Measurements from ENCODE around the gene CEP70. TPM values are rescaled to one million over a fixed set of nuclear protein-coding genes. Genes with fewer than 3 reads are reported as not detected.

CEP70 gene
- total RNA-seq, 1 experiment from 2014 or later, result 64.5 TPM

DNA sequence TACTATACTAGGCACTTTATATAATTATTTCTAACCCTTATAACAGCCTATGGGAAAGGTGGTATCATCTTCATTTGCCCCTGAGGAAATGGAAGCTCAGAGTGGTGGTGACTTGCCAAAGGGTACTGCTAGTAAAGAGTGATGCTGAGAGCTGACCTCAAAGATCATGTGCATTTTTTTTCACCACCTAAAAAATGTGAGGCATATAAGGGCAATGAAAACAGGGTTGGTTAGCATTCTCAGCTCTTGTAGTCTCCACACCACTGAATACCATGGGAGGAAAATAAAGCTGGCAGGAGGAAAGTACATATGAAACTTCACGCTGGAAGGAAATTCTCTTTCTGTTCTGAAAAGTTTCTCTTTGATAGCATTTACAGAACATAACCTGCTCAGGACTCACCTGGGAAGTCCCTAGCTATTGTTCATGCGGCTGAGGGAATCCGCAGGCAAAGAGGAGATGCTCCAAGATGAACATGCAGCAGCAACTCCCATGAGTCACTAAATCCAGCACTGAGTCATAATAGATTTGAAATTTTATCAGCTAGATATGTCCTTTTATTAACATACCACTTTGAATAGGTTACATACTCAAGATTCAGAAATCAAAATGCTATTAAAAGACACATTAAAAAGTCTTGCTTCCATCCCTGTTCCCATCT is 31.8 kb upstream of the CEP70 start:
- DNase-seq (ENCODE audit: low read depth, low spot score), result no peak
- no TSS peak for BruUV-seq (replicated peaks)
- H3K4me3 ChIP-seq (ENCODE audit: low read depth in 2 of 2, low read length in 2 of 2), result no peak overlapping the region
- intact Hi-C loops (cut with micrococcal nuclease; ENCODE audit: unreplicated experiment), result no loop called here
- ChIA-PET POLR2A (interaction anchor here (0.5 to 0.6 kb wide), 2 partner anchors 18 to 94 kb away, joined by 5 to 9 read pairs; no protein-coding TSS in a partner anchor), CTCF (no interaction called here)
- H3K27ac ChIP-seq (ENCODE audit: low read length), result no peak overlapping the region
- ATAC-seq, result 0 out of 2 replicates have a peak, but pooled peaks have one; percentile 52
- no peaks in the 10 kb centered on the region for H3K27me3 ChIP-seq (ENCODE audit: control insufficient read depth, insufficient read depth, low read length)
- in situ Hi-C loops (cut with HindIII; ENCODE audit: low pct_unique_long_range_greater_than_20kb, low sequenced_read_pairs), result no loop called here
- TF ChIP-seq SIN3A (IDR thresholded peaks at IDR 0.05; ENCODE audit: borderline replicate concordance, insufficient read depth, low read depth, low read length), result no peak
- no peak for TF ChIP-seq REST (IDR thresholded peaks at IDR 0.05; ENCODE audit: insufficient read depth in 1 of 2, low read depth in 2 of 2, low read length in 1 of 2)
- no peak for TF ChIP-seq TCF7L2 (IDR thresholded peaks at IDR 0.05; ENCODE audit: low read depth, low read length)
- TF ChIP-seq, protein P1, sequence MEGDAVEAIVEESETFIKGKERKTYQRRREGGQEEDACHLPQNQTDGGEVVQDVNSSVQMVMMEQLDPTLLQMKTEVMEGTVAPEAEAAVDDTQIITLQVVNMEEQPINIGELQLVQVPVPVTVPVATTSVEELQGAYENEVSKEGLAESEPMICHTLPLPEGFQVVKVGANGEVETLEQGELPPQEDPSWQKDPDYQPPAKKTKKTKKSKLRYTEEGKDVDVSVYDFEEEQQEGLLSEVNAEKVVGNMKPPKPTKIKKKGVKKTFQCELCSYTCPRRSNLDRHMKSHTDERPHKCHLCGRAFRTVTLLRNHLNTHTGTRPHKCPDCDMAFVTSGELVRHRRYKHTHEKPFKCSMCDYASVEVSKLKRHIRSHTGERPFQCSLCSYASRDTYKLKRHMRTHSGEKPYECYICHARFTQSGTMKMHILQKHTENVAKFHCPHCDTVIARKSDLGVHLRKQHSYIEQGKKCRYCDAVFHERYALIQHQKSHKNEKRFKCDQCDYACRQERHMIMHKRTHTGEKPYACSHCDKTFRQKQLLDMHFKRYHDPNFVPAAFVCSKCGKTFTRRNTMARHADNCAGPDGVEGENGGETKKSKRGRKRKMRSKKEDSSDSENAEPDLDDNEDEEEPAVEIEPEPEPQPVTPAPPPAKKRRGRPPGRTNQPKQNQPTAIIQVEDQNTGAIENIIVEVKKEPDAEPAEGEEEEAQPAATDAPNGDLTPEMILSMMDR (IDR thresholded peaks at IDR 0.05), result no peak
- TF ChIP-seq POLR2AphosphoS5 (IDR thresholded peaks at IDR 0.05; ENCODE audit: low read depth, low read length), result no peak
- peaks cover 3% of the 10 kb centered on the region; the same call in 1 of the 2 replicates for H3K4me1 ChIP-seq (ENCODE audit: control insufficient read depth, insufficient read depth, low read length)
- no peaks in the 10 kb centered on the region for H3K36me3 ChIP-seq (ENCODE audit: control insufficient read depth, insufficient read depth, low read length)
- no peaks in the 10 kb centered on the region for H3K9me3 ChIP-seq (ENCODE audit: control insufficient read depth, insufficient read depth, low read depth, low read length)

GRCh38 chr3:138624518-138624917 is 30.5 kb upstream of the CEP70 start:
- ChIA-PET POLR2A (no interaction called here), CTCF (no interaction called here)
- TF ChIP-seq SIN3A (IDR thresholded peaks at IDR 0.05; ENCODE audit: borderline replicate concordance, insufficient read depth, low read depth, low read length) (no peak), TCF7L2 (IDR thresholded peaks at IDR 0.05; ENCODE audit: low read depth, low read length) (no peak), POLR2AphosphoS5 (IDR thresholded peaks at IDR 0.05; ENCODE audit: low read depth, low read length) (no peak), REST (IDR thresholded peaks at IDR 0.05; ENCODE audit: insufficient read depth in 1 of 2, low read depth in 2 of 2, low read length in 1 of 2) (no peak)
- TF ChIP-seq, protein P1 (IDR thresholded peaks at IDR 0.05), result no peak
- ATAC-seq (no peak), DNase-seq (ENCODE audit: low read depth, low spot score) (no peak)
- peaks cover 3% of the 10 kb centered on the region; the same call in 1 of the 2 replicates for H3K4me1 ChIP-seq (ENCODE audit: control insufficient read depth, insufficient read depth, low read length)
- in situ Hi-C loops (cut with HindIII; ENCODE audit: low pct_unique_long_range_greater_than_20kb, low sequenced_read_pairs), result no loop called here
- no peaks in the 10 kb centered on the region for H3K27me3 ChIP-seq (ENCODE audit: control insufficient read depth, insufficient read depth, low read length)
- no peak overlapping the region for H3K27ac ChIP-seq (ENCODE audit: low read length)
- H3K4me3 ChIP-seq (ENCODE audit: low read depth in 2 of 2, low read length in 2 of 2), result no peak overlapping the region
- no peaks in the 10 kb centered on the region for H3K36me3 ChIP-seq (ENCODE audit: control insufficient read depth, insufficient read depth, low read length)
- intact Hi-C loops (cut with micrococcal nuclease; ENCODE audit: unreplicated experiment), result no loop called here
- H3K9me3 ChIP-seq (ENCODE audit: control insufficient read depth, insufficient read depth, low read depth, low read length), result no peaks in the 10 kb centered on the region
- no TSS peak for BruUV-seq (replicated peaks)
